ENCODE measurements around the gene SYTL5. TPM values are rescaled to one million over a fixed set of nuclear protein-coding genes. Genes with fewer than 3 reads are reported as not detected.

SYTL5 gene
- total RNA-seq, 3 donors from 2014 or later: 3.0 to 11.5 (median 9.4) TPM

DNA sequence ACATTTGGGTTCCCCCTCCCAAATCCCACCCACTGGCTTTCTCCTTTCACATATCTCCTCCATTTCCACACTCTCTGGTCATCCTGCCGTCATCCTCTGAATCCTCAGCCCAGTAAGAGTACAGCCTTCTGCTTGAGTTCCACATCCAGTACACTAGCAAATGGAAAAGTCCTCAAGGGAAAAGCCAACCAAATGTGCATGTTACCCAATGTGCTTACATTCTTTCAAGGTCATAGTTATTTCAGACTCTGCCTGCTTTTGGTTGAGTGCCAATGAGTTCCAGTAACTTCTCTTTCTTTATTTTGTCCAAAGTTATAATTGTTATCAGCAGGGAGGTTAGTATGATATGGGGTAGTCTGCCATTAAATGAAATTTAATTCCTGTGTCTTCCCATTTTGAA is 136.3 kb downstream of the SYTL5 start:
- ATAC-seq (no peak), DNase-seq (no peak)
- intact Hi-C loops (cut with DNase I, micrococcal nuclease): no loop called here

DNA sequence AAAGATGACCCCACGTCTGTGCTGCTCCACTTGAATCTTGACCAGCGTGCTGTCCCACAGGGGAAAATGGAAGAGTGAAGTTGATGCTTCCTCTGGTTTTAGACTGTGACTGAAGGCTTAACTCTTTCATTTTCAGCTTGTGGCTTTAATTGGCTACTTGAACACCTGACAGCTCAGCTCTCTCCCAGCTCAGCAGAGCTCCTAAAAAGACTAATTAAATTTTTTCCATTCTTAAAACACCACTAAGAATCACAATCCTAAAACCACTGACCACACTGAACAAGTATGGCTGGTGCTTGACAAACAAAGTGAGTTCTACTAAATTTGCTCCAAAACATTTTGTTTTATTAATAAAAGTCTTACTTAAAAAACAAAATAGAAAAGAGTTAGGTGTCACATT is 142.7 kb downstream of the SYTL5 start:
- intact Hi-C loops (cut with DNase I, micrococcal nuclease): no loop called here
- TF ChIP-seq, protein P1, sequence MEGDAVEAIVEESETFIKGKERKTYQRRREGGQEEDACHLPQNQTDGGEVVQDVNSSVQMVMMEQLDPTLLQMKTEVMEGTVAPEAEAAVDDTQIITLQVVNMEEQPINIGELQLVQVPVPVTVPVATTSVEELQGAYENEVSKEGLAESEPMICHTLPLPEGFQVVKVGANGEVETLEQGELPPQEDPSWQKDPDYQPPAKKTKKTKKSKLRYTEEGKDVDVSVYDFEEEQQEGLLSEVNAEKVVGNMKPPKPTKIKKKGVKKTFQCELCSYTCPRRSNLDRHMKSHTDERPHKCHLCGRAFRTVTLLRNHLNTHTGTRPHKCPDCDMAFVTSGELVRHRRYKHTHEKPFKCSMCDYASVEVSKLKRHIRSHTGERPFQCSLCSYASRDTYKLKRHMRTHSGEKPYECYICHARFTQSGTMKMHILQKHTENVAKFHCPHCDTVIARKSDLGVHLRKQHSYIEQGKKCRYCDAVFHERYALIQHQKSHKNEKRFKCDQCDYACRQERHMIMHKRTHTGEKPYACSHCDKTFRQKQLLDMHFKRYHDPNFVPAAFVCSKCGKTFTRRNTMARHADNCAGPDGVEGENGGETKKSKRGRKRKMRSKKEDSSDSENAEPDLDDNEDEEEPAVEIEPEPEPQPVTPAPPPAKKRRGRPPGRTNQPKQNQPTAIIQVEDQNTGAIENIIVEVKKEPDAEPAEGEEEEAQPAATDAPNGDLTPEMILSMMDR (IDR thresholded peaks at IDR 0.05): no peak
- Histone ChIP-seq H3K4me3 (no peak overlapping the region), H3K4me1 (ENCODE audit: low read depth) (no peaks in the 10 kb centered on the region), H3K9me3 (no peaks in the 10 kb centered on the region), H3K36me3 (ENCODE audit: low read depth) (no peaks in the 10 kb centered on the region)
- DNase-seq (no peak), ATAC-seq (no peak)

More for the DNA sequence above, 136.3 kb downstream of the SYTL5 start:
- no peak overlapping the region for H3K4me3 ChIP-seq
- no peaks in the 10 kb centered on the region for H3K36me3 ChIP-seq (ENCODE audit: low read depth)
- no peaks in the 10 kb centered on the region for H3K4me1 ChIP-seq (ENCODE audit: low read depth)
- no peaks in the 10 kb centered on the region for H3K9me3 ChIP-seq
- TF ChIP-seq, protein P1 (IDR thresholded peaks at IDR 0.05): no peak

DNA sequence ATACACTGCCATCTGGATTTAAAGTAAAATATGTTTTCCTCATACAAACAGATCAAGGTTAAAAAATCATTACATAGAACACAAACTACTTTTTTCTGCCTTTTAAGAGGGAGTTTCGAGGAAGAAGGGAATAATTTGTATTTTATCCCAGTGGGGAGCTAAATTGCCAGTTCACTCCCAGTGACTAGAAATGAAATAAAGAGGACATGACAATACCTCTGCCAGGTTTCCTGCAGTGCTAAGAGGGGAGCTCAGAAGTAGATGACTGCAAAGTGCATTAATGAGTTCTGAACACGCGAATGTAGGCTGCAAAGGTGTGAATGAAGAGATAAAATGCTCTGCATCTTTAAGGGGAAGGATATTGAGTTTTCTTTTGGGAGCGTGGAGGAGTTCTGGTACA is 144.6 kb downstream of the SYTL5 start:
- no peaks in the 10 kb centered on the region for H3K9me3 ChIP-seq
- intact Hi-C loops (cut with DNase I, micrococcal nuclease): no loop called here
- ATAC-seq: no peak

DNA sequence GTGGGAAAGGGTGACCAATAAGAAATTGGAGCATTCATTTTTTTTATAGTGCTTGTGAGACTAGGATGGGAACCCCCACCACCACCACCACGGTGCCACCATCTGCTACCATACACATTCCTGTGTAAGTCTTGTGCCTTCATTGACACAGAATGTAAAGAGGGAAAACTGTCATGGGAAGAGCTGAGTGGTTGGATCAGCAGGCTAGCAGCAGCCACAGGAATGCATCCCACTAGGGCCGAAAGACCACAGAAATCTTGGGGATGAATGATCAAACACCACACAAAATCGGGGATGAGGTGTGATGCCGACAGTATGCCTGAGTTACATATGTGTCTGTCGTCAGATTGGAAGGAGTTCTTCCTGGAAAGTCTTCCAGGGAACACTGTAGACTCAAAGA is 145.1 kb downstream of the SYTL5 start:
- no peaks in the 10 kb centered on the region for H3K4me1 ChIP-seq (ENCODE audit: low read depth)
- ATAC-seq (no peak), DNase-seq (no peak)
- intact Hi-C loops (cut with DNase I, micrococcal nuclease): no loop called here
- H3K36me3 ChIP-seq (ENCODE audit: low read depth): no peaks in the 10 kb centered on the region
- no peak overlapping the region for H3K4me3 ChIP-seq
- TF ChIP-seq, protein P1 (IDR thresholded peaks at IDR 0.05): no peak
- H3K9me3 ChIP-seq: no peaks in the 10 kb centered on the region

More for the DNA sequence above, 144.6 kb downstream of the SYTL5 start:
- TF ChIP-seq, protein P1 (IDR thresholded peaks at IDR 0.05): no peak
- no peaks in the 10 kb centered on the region for H3K4me1 ChIP-seq (ENCODE audit: low read depth)
- DNase-seq: no peak
- no peak overlapping the region for H3K4me3 ChIP-seq
- H3K36me3 ChIP-seq (ENCODE audit: low read depth): no peaks in the 10 kb centered on the region

DNA sequence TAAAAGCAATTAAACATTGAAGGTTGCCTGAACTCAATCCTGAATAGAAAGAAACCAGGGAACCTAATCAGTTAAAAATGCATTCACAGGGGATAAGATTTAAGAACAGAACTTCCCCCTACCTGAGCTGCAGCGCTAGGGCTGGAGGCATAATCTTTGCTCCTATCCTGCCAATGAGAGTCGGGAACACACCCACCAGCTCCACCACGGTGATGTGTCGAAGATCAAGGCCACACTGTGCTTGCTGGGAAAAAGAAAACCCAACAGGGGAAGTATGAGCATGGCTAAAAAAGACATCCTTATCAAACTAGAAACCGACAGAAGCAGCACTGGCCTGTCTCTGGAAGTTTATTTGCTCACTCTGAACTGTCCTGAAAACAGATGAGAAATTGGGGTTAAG is 148.0 kb downstream of the SYTL5 start:
- no peaks in the 10 kb centered on the region for H3K9me3 ChIP-seq
- no peaks in the 10 kb centered on the region for H3K4me1 ChIP-seq (ENCODE audit: low read depth)
- peak in 1 of 3 donors; percentile 23 for DNase-seq
- TF ChIP-seq, protein P1 (IDR thresholded peaks at IDR 0.05): no peak
- H3K4me3 ChIP-seq: no peak overlapping the region
- no peaks in the 10 kb centered on the region for H3K36me3 ChIP-seq (ENCODE audit: low read depth)
- ATAC-seq: peak; percentile 30
- intact Hi-C loops (cut with DNase I, micrococcal nuclease): no loop called here

DNA sequence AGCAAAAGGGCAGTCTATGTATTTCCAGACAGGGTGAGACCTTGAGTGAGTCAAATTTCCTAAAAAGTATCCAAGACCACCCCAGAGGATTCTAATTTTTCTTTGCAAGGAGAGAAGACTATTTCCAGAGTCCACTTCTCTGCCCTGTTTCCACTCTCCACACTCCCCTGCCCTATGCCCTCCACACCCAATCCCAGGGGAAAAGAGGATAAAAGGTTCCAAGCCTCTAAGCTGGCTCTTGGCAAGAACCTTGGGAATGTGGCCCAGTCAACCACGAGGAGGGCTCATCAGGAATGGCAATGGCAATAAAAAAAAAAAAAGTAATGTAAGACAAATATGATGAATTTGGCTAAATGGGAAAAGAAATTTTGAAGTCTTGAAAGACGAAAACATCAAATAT is 148.5 kb downstream of the SYTL5 start:
- DNase-seq (no peak), ATAC-seq (no peak)
- Histone ChIP-seq H3K9me3 (no peaks in the 10 kb centered on the region), H3K4me1 (ENCODE audit: low read depth) (no peaks in the 10 kb centered on the region), H3K4me3 (no peak overlapping the region), H3K36me3 (ENCODE audit: low read depth) (no peaks in the 10 kb centered on the region)
- intact Hi-C loops (cut with DNase I, micrococcal nuclease): no loop called here
- TF ChIP-seq, protein P1 (IDR thresholded peaks at IDR 0.05): no peak

Measured in mucosa of descending colon (tissue), 3 donors.